Keratinocyte (primary cell): ENCODE data around the gene GGT7. TPM values are rescaled to one million over a fixed set of nuclear protein-coding genes. Genes with fewer than 3 reads are reported as not detected.

ENCODE experiments used
- DNase-seq: peaks from one replicate; pipeline ENCODE4 v3.0.0-alpha.2; 2011; ENCODE audit warnings: low read depth, missing footprints, low spot score
- FAIRE-seq: peaks from 2 replicates; lab custom pipeline; 2011; peaks lifted over from hg19 to GRCh38; lab: Jason Lieb, UNC
- H2AFZ ChIP-seq: 2 replicates; pipeline ENCODE4 v1.6.0; 2012; ENCODE audit warnings: low read length, control low read depth, inconsistent platforms; ENCODE audit not compliant: control insufficient read depth
- H3K27ac ChIP-seq: 2 replicates; pipeline ENCODE4 v1.5.1; 2011; ENCODE audit warnings: low read length; ENCODE audit not compliant: control insufficient read depth, insufficient read depth
- H3K27me3 ChIP-seq: 3 replicates; pipeline ENCODE4 v1.6.0; 2011; ENCODE audit warnings: low read length; ENCODE audit not compliant: control insufficient read depth, insufficient read depth; ENCODE audit errors: extremely low read depth
- H3K36me3 ChIP-seq, 2 experiments: 2 replicates in 1 of 2; 3 replicates in 1 of 2; pipeline ENCODE4 v1.5.1; 2011; ENCODE audit warnings: low read length in 2 of 2, mild to moderate bottlenecking in 1 of 2; ENCODE audit not compliant: control insufficient read depth in 2 of 2, insufficient read depth in 2 of 2; ENCODE audit errors: extremely low read depth in 1 of 2
- H3K4me1 ChIP-seq: 3 replicates; pipeline ENCODE4 v1.5.1; 2011; ENCODE audit warnings: low read length; ENCODE audit not compliant: control insufficient read depth, insufficient read depth; ENCODE audit errors: extremely low read depth
- H3K4me2 ChIP-seq: 3 replicates; pipeline ENCODE4 v1.6.0; 2011; ENCODE audit warnings: low read depth, low read length; ENCODE audit not compliant: control insufficient read depth, insufficient read depth; ENCODE audit errors: extremely low read depth
- H3K4me3 ChIP-seq, 3 experiments: fragments of 200-600 bp in 1 of 3; sonication (generic) in 1 of 3; 2 replicates in 2 of 3; 3 replicates in 1 of 3; pipeline ENCODE4 v1.5.1; 2011 to 2016; ENCODE audit warnings: low read length in 3 of 3, mild to moderate bottlenecking in 3 of 3, control low read depth in 2 of 3, inconsistent platforms in 1 of 3, low read depth in 1 of 3, mixed read lengths in 1 of 3, mixed run types in 1 of 3, moderate library complexity in 1 of 3; ENCODE audit not compliant: control insufficient read depth in 2 of 3, insufficient read depth in 2 of 3; ENCODE audit errors: extremely low read depth in 1 of 3
- H3K79me2 ChIP-seq: 2 replicates; pipeline ENCODE4 v1.6.0; 2012; ENCODE audit warnings: low read length; ENCODE audit not compliant: control insufficient read depth, insufficient read depth
- H3K9ac ChIP-seq: 3 replicates; pipeline ENCODE4 v1.6.0; 2011; ENCODE audit warnings: low read length; ENCODE audit not compliant: control insufficient read depth, insufficient read depth; ENCODE audit errors: extremely low read depth
- H3K9me1 ChIP-seq: 3 replicates; pipeline ENCODE4 v1.6.0; 2011; ENCODE audit warnings: low read length; ENCODE audit not compliant: control insufficient read depth, insufficient read depth; ENCODE audit errors: extremely low read depth
- H3K9me3 ChIP-seq: 2 replicates; pipeline ENCODE4 v1.5.1; 2012; ENCODE audit warnings: low read depth, low read length; ENCODE audit not compliant: control insufficient read depth
- H4K20me1 ChIP-seq: 3 replicates; pipeline ENCODE4 v1.6.0; 2011; ENCODE audit warnings: low read length; ENCODE audit not compliant: control insufficient read depth, insufficient read depth; ENCODE audit errors: extremely low read depth
- EZH2 ChIP-seq: IDR thresholded peaks from one replicate; pipeline ENCODE4 v1.6.1; 2012; ENCODE audit warnings: inconsistent platforms, mild to moderate bottlenecking, low read length, moderate library complexity
- dilution Hi-C: fragments of 300-500 bp; cut with MboI; formaldehyde crosslinking; loops from one replicate; pipeline ENCODE4 v1.7.0; 2020; ENCODE audit warnings: low sequenced_read_pairs; ENCODE audit not compliant: extremely low pct_ligation_motif_present
- polyA plus RNA-seq, 5 experiments: library from polyadenylated mRNA; depleted of rRNA in 3 of 5; stranded (reverse) in 3 of 5; stranded (forward) in 1 of 5; unstranded in 1 of 5; fragments of >200 nt; gene quantifications; 1 replicate in 1 of 5; 2 replicates in 3 of 5; 3 replicates in 1 of 5; pipeline versions ENCODE4 v1.2.1 to v1.2.3, GENCODE V29; 2011 to 2012; ENCODE audit warnings: missing spikeins in 2 of 5, low read depth in 1 of 5, low replicate concordance in 1 of 5
- TF ChIP-seq, protein P1 (sequence below), 3 experiments: IDR thresholded peaks in 1 of 3; conservative IDR thresholded peaks in 1 of 3; optimal IDR thresholded peaks in 1 of 3; 2 replicates in 2 of 3; 3 replicates in 1 of 3; pipeline versions ENCODE3 to v1.5.1; 2011; ENCODE audit warnings: low read length in 3 of 3, mild to moderate bottlenecking in 3 of 3, moderate library complexity in 2 of 3, control low read depth in 1 of 3, inconsistent platforms in 1 of 3; ENCODE audit not compliant: insufficient read depth in 2 of 3; ENCODE audit errors: extremely low read depth in 1 of 3

Gene GGT7
- polyA plus RNA-seq, 1 donor (not counting 4 experiments of a cell fraction or from before 2014, with no cell fraction given): 5.0 TPM

DNA sequence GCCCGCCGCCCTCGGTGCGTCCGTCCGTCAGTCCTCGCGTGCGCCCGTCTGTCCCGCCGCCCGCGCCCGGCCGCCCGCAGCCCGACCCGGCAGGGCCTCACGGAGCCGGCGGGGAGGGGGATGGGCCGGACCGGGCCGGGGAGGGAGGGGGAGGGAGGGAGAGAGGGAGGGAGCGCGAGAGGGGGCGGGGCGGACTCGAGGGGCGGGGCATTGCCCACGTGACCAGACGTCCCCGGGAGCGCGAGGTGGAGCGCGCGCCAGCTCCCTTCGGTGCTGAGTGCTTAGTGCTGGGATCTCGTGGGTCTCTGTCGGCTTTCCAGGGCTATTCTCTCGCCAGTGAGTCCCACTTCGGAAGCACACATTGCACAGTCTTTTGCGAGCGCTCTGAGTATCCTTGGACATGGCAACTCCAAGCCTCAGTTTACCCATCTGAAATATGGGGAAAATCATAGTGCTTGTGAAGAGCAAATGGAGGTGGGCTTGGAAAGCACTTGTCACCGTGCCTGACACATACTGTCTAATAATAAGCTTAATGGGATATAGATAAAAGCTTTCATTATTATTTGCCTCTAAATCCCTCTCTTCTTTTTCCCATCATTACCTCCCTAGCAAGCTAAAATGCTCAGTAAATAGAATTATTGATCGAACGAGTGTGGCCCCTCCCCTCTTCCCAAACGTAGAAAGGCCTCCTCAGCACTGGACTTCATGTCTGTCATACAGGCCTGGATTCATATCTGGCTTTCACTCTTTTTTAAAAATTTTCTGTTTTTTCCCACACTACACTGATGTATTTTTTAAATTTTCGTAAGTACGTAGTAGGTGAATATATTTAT is 46.9 kb downstream of the GGT7 start, which contains the start of gene NCOA6:
Gene NCOA6, minus strand, starts transcription at position 122 of the 833 bp plus-strand sequence. CDS start 43,296 bp downstream, outside the sequence.
- TF ChIP-seq EZH2: no peak
- TF ChIP-seq, protein P1, sequence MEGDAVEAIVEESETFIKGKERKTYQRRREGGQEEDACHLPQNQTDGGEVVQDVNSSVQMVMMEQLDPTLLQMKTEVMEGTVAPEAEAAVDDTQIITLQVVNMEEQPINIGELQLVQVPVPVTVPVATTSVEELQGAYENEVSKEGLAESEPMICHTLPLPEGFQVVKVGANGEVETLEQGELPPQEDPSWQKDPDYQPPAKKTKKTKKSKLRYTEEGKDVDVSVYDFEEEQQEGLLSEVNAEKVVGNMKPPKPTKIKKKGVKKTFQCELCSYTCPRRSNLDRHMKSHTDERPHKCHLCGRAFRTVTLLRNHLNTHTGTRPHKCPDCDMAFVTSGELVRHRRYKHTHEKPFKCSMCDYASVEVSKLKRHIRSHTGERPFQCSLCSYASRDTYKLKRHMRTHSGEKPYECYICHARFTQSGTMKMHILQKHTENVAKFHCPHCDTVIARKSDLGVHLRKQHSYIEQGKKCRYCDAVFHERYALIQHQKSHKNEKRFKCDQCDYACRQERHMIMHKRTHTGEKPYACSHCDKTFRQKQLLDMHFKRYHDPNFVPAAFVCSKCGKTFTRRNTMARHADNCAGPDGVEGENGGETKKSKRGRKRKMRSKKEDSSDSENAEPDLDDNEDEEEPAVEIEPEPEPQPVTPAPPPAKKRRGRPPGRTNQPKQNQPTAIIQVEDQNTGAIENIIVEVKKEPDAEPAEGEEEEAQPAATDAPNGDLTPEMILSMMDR (optimal IDR thresholded peaks at IDR 0.05 in 1 of 3, IDR thresholded peaks at IDR 0.05 in 1 of 3, conservative IDR thresholded peaks at IDR 0.05 in 1 of 3; ENCODE audit: extremely low read depth in 1 of 3, insufficient read depth in 2 of 3, low read length in 3 of 3): no peak
- no peaks in the 10 kb centered on the region for H3K36me3 ChIP-seq
- H3K27me3 ChIP-seq: no peaks in the 10 kb centered on the region
- peaks cover 41% of the 10 kb centered on the region for H3K79me2 ChIP-seq
- H3K27ac ChIP-seq: peak within 1 kb of the TSS; percentile 91
- no peaks in the 10 kb centered on the region for H3K9me3 ChIP-seq
- H3K4me3 ChIP-seq: peak within 1 kb of the TSS; percentile 87 to 90 (median 88)
- dilution Hi-C loops: no loop called here
- H3K9me1 ChIP-seq: no peaks in the 10 kb centered on the region
- H3K9ac ChIP-seq: peak within 1 kb of the TSS; percentile 95
- peaks cover 26% of the 10 kb centered on the region for H3K4me1 ChIP-seq
- FAIRE-seq: no peak
- H2AFZ ChIP-seq: peak within 1 kb of the TSS; percentile 83
- DNase-seq: no peak
- peak within 1 kb of the TSS; percentile 98 for H3K4me2 ChIP-seq
- peaks cover 8% of the 10 kb centered on the region for H4K20me1 ChIP-seq

DNA sequence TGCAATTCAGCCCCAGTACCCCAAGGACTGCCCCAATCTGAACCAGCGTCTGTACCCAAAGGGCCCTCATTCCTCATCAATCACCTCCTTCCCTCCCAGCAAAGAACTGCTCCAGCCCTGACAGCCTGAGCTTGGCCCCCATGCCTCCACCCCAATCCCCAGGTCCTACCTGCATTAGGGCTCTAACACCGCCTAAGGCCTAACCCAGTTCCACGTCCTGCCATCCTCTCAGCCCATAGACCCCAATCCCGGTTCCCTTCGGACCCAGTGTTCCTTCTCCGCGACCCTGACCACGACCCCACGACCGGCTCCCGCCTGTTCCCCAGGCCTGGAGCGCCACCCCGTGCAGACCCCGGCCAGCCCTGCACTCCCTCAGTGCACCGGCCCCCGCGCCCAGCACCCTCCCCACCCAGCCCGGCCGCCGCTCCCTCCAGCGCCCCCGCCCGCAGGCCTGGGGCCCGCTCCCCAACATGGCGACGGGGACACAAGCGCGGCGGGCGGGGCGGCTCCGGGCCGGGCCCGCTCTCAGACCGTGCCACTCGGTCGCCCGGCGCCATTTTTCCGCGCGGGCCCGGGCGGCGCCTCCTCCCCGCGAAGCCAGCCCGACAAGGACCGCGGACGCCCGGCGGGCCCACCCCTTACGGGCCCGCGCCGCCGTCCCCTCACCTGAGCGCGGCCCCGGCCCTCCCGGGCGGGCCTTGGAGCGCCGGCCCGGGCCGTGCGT is 47.7 kb downstream of the GGT7 start:
- TF ChIP-seq EZH2: no peak
- TF ChIP-seq, protein P1 (optimal IDR thresholded peaks at IDR 0.05 in 1 of 3, IDR thresholded peaks at IDR 0.05 in 1 of 3, conservative IDR thresholded peaks at IDR 0.05 in 1 of 3; ENCODE audit: extremely low read depth in 1 of 3, insufficient read depth in 2 of 3, low read length in 3 of 3): peak in 1 of 3 experiments; percentile 9
- DNase-seq (no peak), FAIRE-seq (no peak)
- Histone ChIP-seq H3K9me3 (no peaks in the 10 kb centered on the region), H3K4me2 (peak overlapping the region; percentile 98), H2AFZ (peak overlapping the region; percentile 83), H3K4me3 (peak overlapping the region; percentile 87 to 90 (median 88)), H3K79me2 (peaks cover 49% of the 10 kb centered on the region), H3K4me1 (peaks cover 29% of the 10 kb centered on the region), H3K36me3 (no peaks in the 10 kb centered on the region), H3K27ac (peak overlapping the region; percentile 91), H3K9ac (peak overlapping the region; percentile 95), H4K20me1 (peaks cover 12% of the 10 kb centered on the region), H3K27me3 (no peaks in the 10 kb centered on the region), H3K9me1 (no peaks in the 10 kb centered on the region)
- dilution Hi-C loops: no loop called here
